DND-41 (cell line): Measurements from ENCODE around the gene KANSL1.
A peak's percentile ranks its signal among the peaks of the same experiment; 100 is the strongest.
"Not testable (repeated sequence)": the region's sequence is repeated elsewhere in the genome, so short reads cannot be mapped to it uniquely, and the experiment has no call there.

Experiments used
- ATAC-seq: fragments of 200-7000 bp; cut with Tn5 transposase; 3 replicates; pipeline ENCODE4 v1.9.1; 2021; ENCODE audit warnings: low read depth; ENCODE audit not compliant: insufficient read depth
- DNase-seq: peaks from one replicate; pipeline ENCODE4 v3.0.0-alpha.2; 2020
- H2AFZ ChIP-seq: 2 replicates; pipeline ENCODE4 v1.6.0; 2012; ENCODE audit warnings: low read depth, low read length
- H3K27ac ChIP-seq: 2 replicates; pipeline ENCODE4 v1.5.1; 2012; ENCODE audit warnings: low read length, inconsistent platforms
- H3K27me3 ChIP-seq: fragments of 200-600 bp; sonication (generic); 2 replicates; pipeline ENCODE4 v1.6.0; 2012; ENCODE audit warnings: low read length, mild to moderate bottlenecking, inconsistent platforms; ENCODE audit not compliant: insufficient read depth, poor library complexity
- H3K36me3 ChIP-seq: 2 replicates; pipeline ENCODE4 v1.5.1; 2012; ENCODE audit warnings: low read length, inconsistent platforms; ENCODE audit not compliant: insufficient read depth
- H3K4me1 ChIP-seq: 2 replicates; pipeline ENCODE4 v1.5.1; 2012; ENCODE audit warnings: mild to moderate bottlenecking, low read length; ENCODE audit not compliant: insufficient read depth
- H3K4me2 ChIP-seq: 2 replicates; pipeline ENCODE4 v1.6.0; 2012; ENCODE audit warnings: mild to moderate bottlenecking, moderate library complexity, low read length, inconsistent platforms; ENCODE audit not compliant: insufficient read depth
- H3K4me3 ChIP-seq, 2 experiments: fragments of 200-600 bp in 1 of 2; shearing (Covaris generic) in 1 of 2; 2 replicates each; pipeline ENCODE4 v1.5.1; 2012 to 2016; ENCODE audit warnings: inconsistent platforms in 2 of 2, low read length in 2 of 2, mild to moderate bottlenecking in 2 of 2, low read depth in 1 of 2, moderate library complexity in 1 of 2
- H3K79me2 ChIP-seq: 2 replicates; pipeline ENCODE4 v1.6.0; 2012; ENCODE audit warnings: low read length, inconsistent platforms; ENCODE audit not compliant: insufficient read depth
- H3K9ac ChIP-seq: 2 replicates; pipeline ENCODE4 v1.6.0; 2012; ENCODE audit warnings: low read depth, mild to moderate bottlenecking, inconsistent platforms, low read length, moderate library complexity
- H3K9me3 ChIP-seq: 2 replicates; pipeline ENCODE4 v1.5.1; 2012; ENCODE audit warnings: low read length, moderate library complexity, mild to moderate bottlenecking, inconsistent platforms; ENCODE audit not compliant: insufficient read depth, severe bottlenecking
- H4K20me1 ChIP-seq: 2 replicates; pipeline ENCODE4 v1.6.0; 2012; ENCODE audit warnings: low read length; ENCODE audit not compliant: insufficient read depth
- EZH2 ChIP-seq: IDR thresholded peaks from 3 replicates; pipeline ENCODE4 v1.6.1; 2012; ENCODE audit warnings: borderline replicate concordance, low read depth, mild to moderate bottlenecking, moderate library complexity, low read length, inconsistent platforms; ENCODE audit not compliant: severe bottlenecking
- TF ChIP-seq, protein P1 (sequence below): IDR thresholded peaks from 2 replicates; pipeline ENCODE4 v1.5.1; 2012; ENCODE audit warnings: borderline replicate concordance, low read length, moderate library complexity, mild to moderate bottlenecking; ENCODE audit not compliant: poor library complexity, severe bottlenecking; ENCODE audit errors: extremely low read depth

Gene KANSL1

GRCh38 chr17:46191322-46192188, 1.7 kb downstream of the KANSL1 start:
- Histone ChIP-seq H3K27ac (peak overlapping the region; percentile 93), H3K4me3 (peak overlapping the region; percentile 72 to 83), H2AFZ (peak overlapping the region; percentile 46; the same call in 1 of the 2 replicates), H3K4me2 (peak overlapping the region; percentile 88), H3K27me3 (no peaks in the 10 kb centered on the region), H3K9me3 (no peaks in the 10 kb centered on the region), H3K36me3 (no peaks in the 10 kb centered on the region), H3K4me1 (peaks cover 70% of the 10 kb centered on the region), H3K79me2 (peaks cover 82% of the 10 kb centered on the region), H3K9ac (peak overlapping the region; percentile 93), H4K20me1 (peaks cover 52% of the 10 kb centered on the region)
- TF ChIP-seq, protein P1, sequence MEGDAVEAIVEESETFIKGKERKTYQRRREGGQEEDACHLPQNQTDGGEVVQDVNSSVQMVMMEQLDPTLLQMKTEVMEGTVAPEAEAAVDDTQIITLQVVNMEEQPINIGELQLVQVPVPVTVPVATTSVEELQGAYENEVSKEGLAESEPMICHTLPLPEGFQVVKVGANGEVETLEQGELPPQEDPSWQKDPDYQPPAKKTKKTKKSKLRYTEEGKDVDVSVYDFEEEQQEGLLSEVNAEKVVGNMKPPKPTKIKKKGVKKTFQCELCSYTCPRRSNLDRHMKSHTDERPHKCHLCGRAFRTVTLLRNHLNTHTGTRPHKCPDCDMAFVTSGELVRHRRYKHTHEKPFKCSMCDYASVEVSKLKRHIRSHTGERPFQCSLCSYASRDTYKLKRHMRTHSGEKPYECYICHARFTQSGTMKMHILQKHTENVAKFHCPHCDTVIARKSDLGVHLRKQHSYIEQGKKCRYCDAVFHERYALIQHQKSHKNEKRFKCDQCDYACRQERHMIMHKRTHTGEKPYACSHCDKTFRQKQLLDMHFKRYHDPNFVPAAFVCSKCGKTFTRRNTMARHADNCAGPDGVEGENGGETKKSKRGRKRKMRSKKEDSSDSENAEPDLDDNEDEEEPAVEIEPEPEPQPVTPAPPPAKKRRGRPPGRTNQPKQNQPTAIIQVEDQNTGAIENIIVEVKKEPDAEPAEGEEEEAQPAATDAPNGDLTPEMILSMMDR: no peak
- no peak for TF ChIP-seq EZH2
- ATAC-seq (no peak), DNase-seq (peak; percentile 44)

GRCh38 chr17:46190763-46191162, 2.5 kb downstream of the KANSL1 start:
- Histone ChIP-seq H3K9ac (peak overlapping the region; percentile 93), H3K79me2 (peaks cover 82% of the 10 kb centered on the region), H3K4me3 (peak overlapping the region; percentile 72 to 83; a peak in 3 of 4 replicates), H2AFZ (no peak overlapping the region), H3K9me3 (no peaks in the 10 kb centered on the region), H3K36me3 (no peaks in the 10 kb centered on the region), H3K4me1 (peaks cover 66% of the 10 kb centered on the region), H3K4me2 (peak overlapping the region; percentile 88), H4K20me1 (peaks cover 58% of the 10 kb centered on the region), H3K27me3 (no peaks in the 10 kb centered on the region), H3K27ac (peak overlapping the region; percentile 25)
- ATAC-seq (no peak), DNase-seq (no peak)
- TF ChIP-seq EZH2: no peak
- TF ChIP-seq, protein P1: no peak

GRCh38 chr17:46186827-46187235, 6.4 kb downstream of the KANSL1 start:
- Histone ChIP-seq H4K20me1 (peaks cover 96% of the 10 kb centered on the region), H3K79me2 (peaks cover 100% of the 10 kb centered on the region), H3K4me2 (peak overlapping the region; percentile 88; the same call in 1 of the 2 replicates), H3K4me1 (peaks cover 69% of the 10 kb centered on the region)
- DNase-seq, H3K9me3 ChIP-seq, H3K36me3 ChIP-seq, H2AFZ ChIP-seq, H3K27ac ChIP-seq, H3K27me3 ChIP-seq, H3K4me3 ChIP-seq, H3K9ac ChIP-seq: not testable (repeated sequence)
- ATAC-seq: peak; percentile 55; the same call in 1 of the 3 replicates
- TF ChIP-seq, protein P1: peak; percentile 50
